Keratinocyte (primary cell): Measurements from ENCODE around the gene MSANTD3. TPM values are rescaled to one million over a fixed set of nuclear protein-coding genes. Genes with fewer than 3 reads are reported as not detected.

ENCODE experiments used
- DNase-seq: peaks from one replicate; pipeline ENCODE4 v3.0.0-alpha.2; 2011; ENCODE audit warnings: low read depth, missing footprints, low spot score
- FAIRE-seq: peaks from 2 replicates; lab custom pipeline; 2011; peaks lifted over from hg19 to GRCh38; lab: Jason Lieb, UNC
- H2AFZ ChIP-seq: 2 replicates; pipeline ENCODE4 v1.6.0; 2012; ENCODE audit warnings: low read length, control low read depth, inconsistent platforms; ENCODE audit not compliant: control insufficient read depth
- H3K27ac ChIP-seq: 2 replicates; pipeline ENCODE4 v1.5.1; 2011; ENCODE audit warnings: low read length; ENCODE audit not compliant: control insufficient read depth, insufficient read depth
- H3K27me3 ChIP-seq: 3 replicates; pipeline ENCODE4 v1.6.0; 2011; ENCODE audit warnings: low read length; ENCODE audit not compliant: control insufficient read depth, insufficient read depth; ENCODE audit errors: extremely low read depth
- H3K36me3 ChIP-seq, 2 experiments: 2 replicates in 1 of 2; 3 replicates in 1 of 2; pipeline ENCODE4 v1.5.1; 2011; ENCODE audit warnings: low read length in 2 of 2, mild to moderate bottlenecking in 1 of 2; ENCODE audit not compliant: control insufficient read depth in 2 of 2, insufficient read depth in 2 of 2; ENCODE audit errors: extremely low read depth in 1 of 2
- H3K4me1 ChIP-seq: 3 replicates; pipeline ENCODE4 v1.5.1; 2011; ENCODE audit warnings: low read length; ENCODE audit not compliant: control insufficient read depth, insufficient read depth; ENCODE audit errors: extremely low read depth
- H3K4me2 ChIP-seq: 3 replicates; pipeline ENCODE4 v1.6.0; 2011; ENCODE audit warnings: low read depth, low read length; ENCODE audit not compliant: control insufficient read depth, insufficient read depth; ENCODE audit errors: extremely low read depth
- H3K4me3 ChIP-seq, 3 experiments: fragments of 200-600 bp in 1 of 3; sonication (generic) in 1 of 3; 2 replicates in 2 of 3; 3 replicates in 1 of 3; pipeline ENCODE4 v1.5.1; 2011 to 2016; ENCODE audit warnings: low read length in 3 of 3, mild to moderate bottlenecking in 3 of 3, control low read depth in 2 of 3, inconsistent platforms in 1 of 3, low read depth in 1 of 3, mixed read lengths in 1 of 3, mixed run types in 1 of 3, moderate library complexity in 1 of 3; ENCODE audit not compliant: control insufficient read depth in 2 of 3, insufficient read depth in 2 of 3; ENCODE audit errors: extremely low read depth in 1 of 3
- H3K79me2 ChIP-seq: 2 replicates; pipeline ENCODE4 v1.6.0; 2012; ENCODE audit warnings: low read length; ENCODE audit not compliant: control insufficient read depth, insufficient read depth
- H3K9ac ChIP-seq: 3 replicates; pipeline ENCODE4 v1.6.0; 2011; ENCODE audit warnings: low read length; ENCODE audit not compliant: control insufficient read depth, insufficient read depth; ENCODE audit errors: extremely low read depth
- H3K9me1 ChIP-seq: 3 replicates; pipeline ENCODE4 v1.6.0; 2011; ENCODE audit warnings: low read length; ENCODE audit not compliant: control insufficient read depth, insufficient read depth; ENCODE audit errors: extremely low read depth
- H3K9me3 ChIP-seq: 2 replicates; pipeline ENCODE4 v1.5.1; 2012; ENCODE audit warnings: low read depth, low read length; ENCODE audit not compliant: control insufficient read depth
- H4K20me1 ChIP-seq: 3 replicates; pipeline ENCODE4 v1.6.0; 2011; ENCODE audit warnings: low read length; ENCODE audit not compliant: control insufficient read depth, insufficient read depth; ENCODE audit errors: extremely low read depth
- EZH2 ChIP-seq: IDR thresholded peaks from one replicate; pipeline ENCODE4 v1.6.1; 2012; ENCODE audit warnings: inconsistent platforms, mild to moderate bottlenecking, low read length, moderate library complexity
- dilution Hi-C: fragments of 300-500 bp; cut with MboI; formaldehyde crosslinking; loops from one replicate; pipeline ENCODE4 v1.7.0; 2020; ENCODE audit warnings: low sequenced_read_pairs; ENCODE audit not compliant: extremely low pct_ligation_motif_present
- polyA plus RNA-seq, 5 experiments: library from polyadenylated mRNA; depleted of rRNA in 3 of 5; stranded (reverse) in 3 of 5; stranded (forward) in 1 of 5; unstranded in 1 of 5; fragments of >200 nt; gene quantifications; 1 replicate in 1 of 5; 2 replicates in 3 of 5; 3 replicates in 1 of 5; pipeline versions ENCODE4 v1.2.1 to v1.2.3, GENCODE V29; 2011 to 2012; ENCODE audit warnings: missing spikeins in 2 of 5, low read depth in 1 of 5, low replicate concordance in 1 of 5
- TF ChIP-seq, protein P1 (sequence below), 3 experiments: IDR thresholded peaks in 1 of 3; conservative IDR thresholded peaks in 1 of 3; optimal IDR thresholded peaks in 1 of 3; 2 replicates in 2 of 3; 3 replicates in 1 of 3; pipeline versions ENCODE3 to v1.5.1; 2011; ENCODE audit warnings: low read length in 3 of 3, mild to moderate bottlenecking in 3 of 3, moderate library complexity in 2 of 3, control low read depth in 1 of 3, inconsistent platforms in 1 of 3; ENCODE audit not compliant: insufficient read depth in 2 of 3; ENCODE audit errors: extremely low read depth in 1 of 3

MSANTD3 gene
- polyA plus RNA-seq, 1 donor (not counting 4 experiments of a cell fraction or from before 2014, with no cell fraction given): 50.7 TPM

DNA sequence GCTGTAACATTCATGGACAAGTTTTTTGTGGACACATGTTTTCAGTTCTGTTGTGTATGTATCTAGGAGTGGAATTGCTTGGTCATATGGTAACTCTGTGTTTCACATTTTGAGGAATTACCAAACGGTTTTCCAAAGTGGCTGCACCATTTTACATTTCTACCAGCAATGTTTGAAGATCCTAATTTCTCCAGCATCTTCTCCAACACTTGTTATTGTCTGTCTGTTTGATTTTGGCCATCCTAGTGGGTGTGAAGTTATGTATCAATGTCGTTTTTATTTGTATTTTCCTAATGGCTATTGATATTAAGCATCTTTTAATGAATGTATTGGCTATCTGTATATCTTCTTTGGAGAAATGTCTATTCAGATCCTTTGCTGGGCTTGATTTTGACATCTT is 52.9 kb downstream of the MSANTD3 start:
- H3K4me1 ChIP-seq: no peaks in the 10 kb centered on the region
- no peaks in the 10 kb centered on the region for H3K36me3 ChIP-seq
- H3K79me2 ChIP-seq: no peaks in the 10 kb centered on the region
- FAIRE-seq: no peak
- H4K20me1 ChIP-seq: no peaks in the 10 kb centered on the region
- dilution Hi-C loops: no loop called here
- H2AFZ ChIP-seq: no peak overlapping the region
- H3K27ac ChIP-seq: no peak overlapping the region
- TF ChIP-seq EZH2: no peak
- TF ChIP-seq, protein P1, sequence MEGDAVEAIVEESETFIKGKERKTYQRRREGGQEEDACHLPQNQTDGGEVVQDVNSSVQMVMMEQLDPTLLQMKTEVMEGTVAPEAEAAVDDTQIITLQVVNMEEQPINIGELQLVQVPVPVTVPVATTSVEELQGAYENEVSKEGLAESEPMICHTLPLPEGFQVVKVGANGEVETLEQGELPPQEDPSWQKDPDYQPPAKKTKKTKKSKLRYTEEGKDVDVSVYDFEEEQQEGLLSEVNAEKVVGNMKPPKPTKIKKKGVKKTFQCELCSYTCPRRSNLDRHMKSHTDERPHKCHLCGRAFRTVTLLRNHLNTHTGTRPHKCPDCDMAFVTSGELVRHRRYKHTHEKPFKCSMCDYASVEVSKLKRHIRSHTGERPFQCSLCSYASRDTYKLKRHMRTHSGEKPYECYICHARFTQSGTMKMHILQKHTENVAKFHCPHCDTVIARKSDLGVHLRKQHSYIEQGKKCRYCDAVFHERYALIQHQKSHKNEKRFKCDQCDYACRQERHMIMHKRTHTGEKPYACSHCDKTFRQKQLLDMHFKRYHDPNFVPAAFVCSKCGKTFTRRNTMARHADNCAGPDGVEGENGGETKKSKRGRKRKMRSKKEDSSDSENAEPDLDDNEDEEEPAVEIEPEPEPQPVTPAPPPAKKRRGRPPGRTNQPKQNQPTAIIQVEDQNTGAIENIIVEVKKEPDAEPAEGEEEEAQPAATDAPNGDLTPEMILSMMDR (optimal IDR thresholded peaks at IDR 0.05 in 1 of 3, IDR thresholded peaks at IDR 0.05 in 1 of 3, conservative IDR thresholded peaks at IDR 0.05 in 1 of 3; ENCODE audit: extremely low read depth in 1 of 3, insufficient read depth in 2 of 3, low read length in 3 of 3): no peak
- no peaks in the 10 kb centered on the region for H3K9me3 ChIP-seq
- no peaks in the 10 kb centered on the region for H3K27me3 ChIP-seq
- H3K4me3 ChIP-seq: no peak overlapping the region
- H3K4me2 ChIP-seq: no peak overlapping the region
- H3K9ac ChIP-seq: no peak overlapping the region
- DNase-seq: no peak
- H3K9me1 ChIP-seq: no peaks in the 10 kb centered on the region

DNA sequence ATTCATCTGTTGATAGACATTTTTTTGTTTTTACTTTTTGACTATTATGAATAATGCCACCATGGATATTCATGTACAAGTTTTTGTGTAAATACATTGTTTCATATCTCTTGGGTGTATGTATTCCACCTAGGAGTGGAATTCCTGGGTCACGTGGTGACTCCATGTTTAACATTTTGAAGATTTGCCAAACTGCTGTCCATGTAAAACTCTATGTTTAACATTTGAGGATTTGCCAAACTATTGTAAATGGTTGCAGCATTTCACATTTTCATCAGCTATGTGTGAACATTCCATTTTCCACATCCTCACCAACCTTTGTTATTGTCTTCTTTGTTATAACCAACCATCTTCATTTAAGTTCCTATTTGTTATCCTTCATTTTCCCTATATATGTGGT is 58.3 kb downstream of the MSANTD3 start:
- no peak overlapping the region for H3K9ac ChIP-seq
- H3K27ac ChIP-seq: no peak overlapping the region
- no peak for DNase-seq
- dilution Hi-C loops: no loop called here
- H3K36me3 ChIP-seq: no peaks in the 10 kb centered on the region
- H3K79me2 ChIP-seq: no peaks in the 10 kb centered on the region
- H3K4me1 ChIP-seq: no peaks in the 10 kb centered on the region
- H3K9me1 ChIP-seq: no peaks in the 10 kb centered on the region
- H3K4me2 ChIP-seq: no peak overlapping the region
- H4K20me1 ChIP-seq: no peaks in the 10 kb centered on the region
- H3K9me3 ChIP-seq: no peaks in the 10 kb centered on the region
- no peak for FAIRE-seq
- H3K27me3 ChIP-seq: no peaks in the 10 kb centered on the region
- TF ChIP-seq, protein P1 (optimal IDR thresholded peaks at IDR 0.05 in 1 of 3, IDR thresholded peaks at IDR 0.05 in 1 of 3, conservative IDR thresholded peaks at IDR 0.05 in 1 of 3; ENCODE audit: extremely low read depth in 1 of 3, insufficient read depth in 2 of 3, low read length in 3 of 3): no peak
- TF ChIP-seq EZH2: no peak
- no peak overlapping the region for H3K4me3 ChIP-seq
- H2AFZ ChIP-seq: no peak overlapping the region
